Thyroid gland (tissue), 4 donors: ENCODE data around the gene NF1.

ENCODE experiments used
- CTCF ChIP-seq, 6 experiments: fragments of 200-600 bp in 3 of 6; fragments of 450-650 bp in 3 of 6; sonication (generic) in 3 of 6; IDR thresholded peaks; one replicate each; pipeline ENCODE4 v1.5.1; 2016 to 2019; ENCODE audit warnings: antibody characterized with exemption in 6 of 6, mild to moderate bottlenecking in 2 of 6, inconsistent platforms in 1 of 6, moderate library complexity in 1 of 6
- POLR2A ChIP-seq, 2 donors: fragments of 450-650 bp; IDR thresholded peaks; one replicate each; pipeline ENCODE4 v1.6.1; 2017; ENCODE audit warnings: antibody characterized with exemption in 2 of 2, mild to moderate bottlenecking in 2 of 2, moderate library complexity in 1 of 2

DNA sequence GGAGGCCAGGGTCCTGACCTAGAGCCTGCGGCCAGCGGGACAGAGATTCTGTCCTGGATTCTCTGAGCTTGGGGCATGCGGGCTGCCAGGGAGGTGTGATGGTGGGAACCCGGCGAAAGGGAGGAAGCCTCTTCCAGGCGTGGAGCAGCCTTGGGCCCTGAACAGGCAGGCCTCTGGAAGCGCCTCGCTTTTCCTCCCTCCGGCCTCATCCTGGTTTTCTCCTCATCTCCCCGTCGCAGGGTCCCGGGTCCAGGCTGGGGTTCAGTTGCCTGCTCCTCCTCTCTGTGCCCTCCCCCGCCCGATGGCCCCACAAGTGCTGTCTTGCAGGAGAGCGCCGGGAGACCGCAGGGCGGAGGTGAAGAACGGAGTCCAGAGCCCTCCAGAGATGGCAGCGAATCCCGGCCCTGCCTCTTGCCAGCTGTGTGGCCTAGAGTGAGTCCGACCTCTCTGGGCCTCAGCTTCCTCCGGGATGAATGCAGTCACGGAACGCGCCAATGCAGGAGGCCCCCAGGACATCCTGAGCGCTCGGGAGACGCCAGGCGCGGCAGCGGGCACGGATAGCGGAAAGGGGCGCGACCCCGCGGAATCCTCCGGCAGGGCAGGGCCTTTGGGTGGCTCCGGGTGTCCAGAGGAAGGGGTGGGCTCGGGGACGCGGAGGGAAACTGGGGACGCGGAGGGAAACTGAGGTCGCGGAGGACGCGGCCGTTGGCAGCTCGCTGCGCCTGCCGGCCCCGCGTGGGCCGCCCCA is 296.1 kb downstream of the NF1 start:
- no peak for TF ChIP-seq POLR2A (IDR thresholded peaks at IDR 0.05)
- TF ChIP-seq CTCF (IDR thresholded peaks at IDR 0.05) = no peak
